MM.1S (cell line): ENCODE results near the gene HLA-DPA1.

Source experiments
- DNase-seq: peaks from one replicate; pipeline ENCODE4 v3.0.0-alpha.2; 2015
- H2AFZ ChIP-seq: fragments of 300-600 bp; sonication (generic); 2 replicates; pipeline ENCODE4 v1.6.0; 2016; ENCODE audit warnings: antibody characterized with exemption, low read length
- H3F3A ChIP-seq: fragments of 300-600 bp; sonication (generic); 2 replicates; pipeline ENCODE4 v1.6.1; 2016; ENCODE audit warnings: mild to moderate bottlenecking, antibody characterized with exemption, low read length, moderate library complexity, mixed read lengths; ENCODE audit not compliant: insufficient read depth
- H3K27ac ChIP-seq: fragments of 300-600 bp; sonication (generic); 2 replicates; pipeline ENCODE4 v1.5.1; 2016; ENCODE audit warnings: mild to moderate bottlenecking, low read length
- H3K27me3 ChIP-seq: fragments of 300-600 bp; sonication (generic); replicated peaks from 2 replicates; pipeline ENCODE4 v1.6.0; 2016; ENCODE audit warnings: low read length; ENCODE audit not compliant: insufficient read depth
- H3K36me3 ChIP-seq: fragments of 300-600 bp; sonication (generic); replicated peaks from 2 replicates; pipeline ENCODE4 v1.6.1; 2016; ENCODE audit warnings: mild to moderate bottlenecking, low read length, mixed read lengths; ENCODE audit not compliant: insufficient read depth
- H3K4me1 ChIP-seq: fragments of 300-600 bp; sonication (generic); 2 replicates; pipeline ENCODE4 v1.6.1; 2016; ENCODE audit warnings: low read length, mixed read lengths
- H3K4me2 ChIP-seq: fragments of 300-600 bp; sonication (generic); 2 replicates; pipeline ENCODE4 v1.6.0; 2016; ENCODE audit warnings: low read depth, low read length
- H3K4me3 ChIP-seq: fragments of 300-600 bp; sonication (generic); 2 replicates; pipeline ENCODE4 v1.5.1; 2016; ENCODE audit warnings: low read length, mixed read lengths
- H3K79me2 ChIP-seq: fragments of 300-600 bp; sonication (generic); 2 replicates; pipeline ENCODE4 v1.6.1; 2016; ENCODE audit warnings: mixed run types, low read length, mixed read lengths
- H3K9ac ChIP-seq: fragments of 300-600 bp; sonication (generic); 2 replicates; pipeline ENCODE4 v1.6.1; 2016; ENCODE audit warnings: low read length, mixed read lengths
- H3K9me2 ChIP-seq: fragments of 300-600 bp; sonication (generic); replicated peaks from 2 replicates; pipeline ENCODE4 v1.6.1; 2016; ENCODE audit warnings: mild to moderate bottlenecking, low read length, mixed read lengths; ENCODE audit not compliant: insufficient read depth
- H3K9me3 ChIP-seq: fragments of 300-600 bp; sonication (generic); replicated peaks from 2 replicates; pipeline ENCODE4 v1.6.1; 2016; ENCODE audit warnings: mild to moderate bottlenecking, low read length, mixed read lengths; ENCODE audit not compliant: insufficient read depth
- H4K20me1 ChIP-seq: fragments of 300-600 bp; sonication (generic); 2 replicates; pipeline ENCODE4 v1.6.1; 2016; ENCODE audit warnings: mild to moderate bottlenecking, low read length, moderate library complexity, mixed read lengths; ENCODE audit not compliant: insufficient read depth
- EZH2 ChIP-seq: fragments of 300-600 bp; sonication (generic); optimal IDR thresholded peaks from 2 replicates; pipeline ENCODE3; 2017; ENCODE audit warnings: low read depth, mild to moderate bottlenecking, antibody characterized with exemption, low read length, mixed read lengths
- EZH2phosphoT487 ChIP-seq: fragments of 300-600 bp; sonication (generic); IDR thresholded peaks from 2 replicates; pipeline ENCODE4 v1.6.1; 2018; ENCODE audit warnings: antibody characterized with exemption, low read length
- TF ChIP-seq, protein P1 (sequence below): fragments of 300-600 bp; sonication (generic); IDR thresholded peaks from 2 replicates; pipeline ENCODE4 v1.5.1; 2016; ENCODE audit warnings: antibody characterized with exemption, low read length, mixed read lengths

HLA-DPA1 gene

DNA sequence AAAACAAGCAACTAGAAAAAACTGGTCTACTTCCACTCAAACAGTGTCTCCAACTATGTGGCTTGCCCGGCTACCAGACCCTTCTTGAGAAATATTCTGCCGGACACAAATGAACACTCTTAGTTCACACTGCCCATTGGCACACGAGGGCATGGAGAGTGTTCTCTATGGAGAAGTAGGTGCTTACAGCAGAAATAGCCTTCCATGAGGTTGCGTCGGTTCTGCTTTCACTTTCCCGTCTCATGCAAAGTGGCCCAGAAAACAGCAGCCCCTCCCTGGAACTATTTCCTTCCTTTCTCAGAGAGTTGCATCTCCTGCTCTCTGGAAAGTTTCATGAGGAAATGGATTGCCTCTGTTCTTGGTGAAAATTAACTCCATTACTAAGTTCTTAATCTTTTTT lies 54.5 kb downstream of the HLA-DPA1 start:
- TF ChIP-seq EZH2, result no peak
- no peak for TF ChIP-seq EZH2phosphoT487
- TF ChIP-seq, protein P1, sequence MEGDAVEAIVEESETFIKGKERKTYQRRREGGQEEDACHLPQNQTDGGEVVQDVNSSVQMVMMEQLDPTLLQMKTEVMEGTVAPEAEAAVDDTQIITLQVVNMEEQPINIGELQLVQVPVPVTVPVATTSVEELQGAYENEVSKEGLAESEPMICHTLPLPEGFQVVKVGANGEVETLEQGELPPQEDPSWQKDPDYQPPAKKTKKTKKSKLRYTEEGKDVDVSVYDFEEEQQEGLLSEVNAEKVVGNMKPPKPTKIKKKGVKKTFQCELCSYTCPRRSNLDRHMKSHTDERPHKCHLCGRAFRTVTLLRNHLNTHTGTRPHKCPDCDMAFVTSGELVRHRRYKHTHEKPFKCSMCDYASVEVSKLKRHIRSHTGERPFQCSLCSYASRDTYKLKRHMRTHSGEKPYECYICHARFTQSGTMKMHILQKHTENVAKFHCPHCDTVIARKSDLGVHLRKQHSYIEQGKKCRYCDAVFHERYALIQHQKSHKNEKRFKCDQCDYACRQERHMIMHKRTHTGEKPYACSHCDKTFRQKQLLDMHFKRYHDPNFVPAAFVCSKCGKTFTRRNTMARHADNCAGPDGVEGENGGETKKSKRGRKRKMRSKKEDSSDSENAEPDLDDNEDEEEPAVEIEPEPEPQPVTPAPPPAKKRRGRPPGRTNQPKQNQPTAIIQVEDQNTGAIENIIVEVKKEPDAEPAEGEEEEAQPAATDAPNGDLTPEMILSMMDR, result no peak
- Histone ChIP-seq H2AFZ (peak overlapping the region; percentile 61), H3K36me3 (no peaks in the 10 kb centered on the region), H3K4me1 (0 out of 2 replicates have a peak, but pooled peaks cover 4% of the 10 kb centered on the region), H3K4me3 (peak overlapping the region; percentile 41), H4K20me1 (no peaks in the 10 kb centered on the region), H3K27me3 (peaks cover 25% of the 10 kb centered on the region; the same call in 1 of the 2 replicates), H3K4me2 (peak overlapping the region; percentile 81), H3F3A (no peaks in the 10 kb centered on the region), H3K9me2 (no peaks in the 10 kb centered on the region), H3K27ac (no peak overlapping the region), H3K9me3 (no peaks in the 10 kb centered on the region), H3K9ac (no peak overlapping the region), H3K79me2 (no peaks in the 10 kb centered on the region)
- peak; percentile 56 for DNase-seq

DNA sequence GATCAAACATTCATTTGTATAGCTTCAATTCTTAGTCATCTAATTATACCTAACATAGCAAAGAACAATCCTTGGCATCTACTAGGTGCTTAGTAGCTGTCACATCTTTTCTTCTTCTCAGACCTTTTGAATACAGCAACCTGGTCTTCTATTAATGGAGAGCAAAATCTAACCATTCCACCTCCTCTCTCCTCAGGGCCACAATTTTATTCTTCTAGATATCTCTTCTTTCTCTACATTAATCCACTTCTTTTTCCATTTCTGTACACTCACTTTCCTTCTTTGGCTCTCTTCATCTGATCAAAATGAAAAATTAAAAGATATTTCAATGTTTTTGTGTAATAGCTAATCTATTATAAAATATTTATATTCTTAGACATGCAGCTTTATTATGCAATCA lies 55.0 kb downstream of the HLA-DPA1 start:
- H3K27ac ChIP-seq, result no peak overlapping the region
- no peak overlapping the region for H3K9ac ChIP-seq
- DNase-seq, result no peak
- no peaks in the 10 kb centered on the region for H4K20me1 ChIP-seq
- H2AFZ ChIP-seq, result no peak overlapping the region
- H3K4me1 ChIP-seq, result 0 out of 2 replicates have a peak, but pooled peaks cover 4% of the 10 kb centered on the region
- TF ChIP-seq EZH2 (no peak), EZH2phosphoT487 (no peak)
- TF ChIP-seq, protein P1, result no peak
- H3K27me3 ChIP-seq, result peaks cover 29% of the 10 kb centered on the region; the same call in 1 of the 2 replicates
- H3K9me3 ChIP-seq, result no peaks in the 10 kb centered on the region
- no peaks in the 10 kb centered on the region for H3K9me2 ChIP-seq
- peak overlapping the region; percentile 41 for H3K4me3 ChIP-seq
- no peaks in the 10 kb centered on the region for H3F3A ChIP-seq
- H3K36me3 ChIP-seq, result no peaks in the 10 kb centered on the region
- H3K79me2 ChIP-seq, result no peaks in the 10 kb centered on the region
- peak overlapping the region; percentile 81; the same call in 1 of the 2 replicates for H3K4me2 ChIP-seq

DNA sequence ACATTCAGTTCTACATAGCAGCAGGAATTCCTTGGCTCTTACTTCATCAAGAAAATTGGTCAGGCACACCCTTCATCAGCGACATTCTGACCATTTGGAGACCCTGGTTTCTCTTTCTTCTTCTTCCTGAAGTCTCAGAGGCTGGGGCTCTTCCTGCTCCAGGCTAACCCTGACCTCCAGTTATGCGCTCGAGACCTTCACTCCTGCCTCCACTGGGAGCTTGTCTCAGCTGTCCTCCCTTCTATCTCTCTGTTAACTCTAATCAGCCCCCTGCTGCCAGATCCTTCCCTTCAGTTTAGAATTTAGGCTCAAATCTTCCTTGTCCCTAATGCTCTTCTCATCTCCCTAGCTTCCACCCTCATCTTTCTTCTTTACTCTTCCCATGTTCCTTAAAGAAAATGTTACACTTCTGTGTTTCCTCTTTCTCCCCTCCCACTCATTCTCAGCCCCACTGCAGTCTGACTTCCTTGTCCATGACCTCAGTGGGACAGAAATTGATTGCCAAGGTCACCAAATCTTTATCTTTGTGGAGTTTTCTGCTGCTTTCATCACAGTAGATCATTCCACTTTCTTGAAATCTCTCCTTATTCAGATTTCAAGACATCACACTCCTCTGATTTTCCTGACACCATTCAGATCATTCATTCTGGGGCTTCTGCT lies 55.6 kb downstream of the HLA-DPA1 start:
- 0 out of 2 replicates have a peak, but pooled peaks cover 4% of the 10 kb centered on the region for H3K4me1 ChIP-seq
- no peak overlapping the region for H3K4me2 ChIP-seq
- H4K20me1 ChIP-seq, result no peaks in the 10 kb centered on the region
- no peaks in the 10 kb centered on the region for H3K9me3 ChIP-seq
- no peaks in the 10 kb centered on the region for H3F3A ChIP-seq
- TF ChIP-seq, protein P1, result no peak
- TF ChIP-seq EZH2 (no peak), EZH2phosphoT487 (no peak)
- no peak overlapping the region for H3K27ac ChIP-seq
- no peaks in the 10 kb centered on the region for H3K79me2 ChIP-seq
- H3K9me2 ChIP-seq, result no peaks in the 10 kb centered on the region
- DNase-seq, result no peak
- no peaks in the 10 kb centered on the region for H3K36me3 ChIP-seq
- no peak overlapping the region for H3K4me3 ChIP-seq
- peaks cover 34% of the 10 kb centered on the region for H3K27me3 ChIP-seq
- H3K9ac ChIP-seq, result no peak overlapping the region
- no peak overlapping the region for H2AFZ ChIP-seq
